Left forelimb (tissue), 1 donor: ENCODE data around the gene MAL.
A peak's percentile ranks its signal among the peaks of the same experiment; 100 is the strongest.

Source experiments
- DNase-seq: peaks from one replicate; pipeline ENCODE4 v3.0.0-alpha.2; 2018; ENCODE audit warnings: low spot score

The MAL gene

GRCh38 chr2:95016616-95017015 lies 8.9 kb upstream of the MAL start:
- no peak for DNase-seq

DNA sequence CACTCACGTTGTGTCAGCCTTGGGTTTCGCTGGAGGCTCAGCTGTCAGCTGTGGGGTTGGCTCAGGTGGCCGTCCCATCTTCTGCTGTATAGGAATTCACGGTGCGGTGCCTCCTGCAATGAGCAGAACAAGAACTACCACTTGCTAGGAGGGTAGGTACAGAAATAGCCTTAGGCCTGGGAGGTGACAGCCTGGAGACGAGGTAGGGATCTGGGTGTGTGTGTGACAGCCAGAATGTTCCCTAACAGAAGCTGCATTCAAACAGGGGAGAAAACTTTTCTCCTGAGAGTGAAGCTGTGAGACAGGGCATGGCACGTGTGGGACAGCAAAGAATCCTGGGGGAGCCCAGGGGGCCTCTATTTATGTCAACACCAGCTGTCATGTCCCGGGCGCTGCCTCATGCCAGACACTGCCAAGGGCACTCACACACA lies 8.4 kb upstream of the MAL start:
- no peak for DNase-seq

GRCh38 chr2:95017836-95018235 lies 7.7 kb upstream of the MAL start:
- no peak for DNase-seq

- DNase-seq: no peak
Observed at GRCh38 chr2:95018301-95018700, 7.2 kb upstream of the MAL start.

DNA sequence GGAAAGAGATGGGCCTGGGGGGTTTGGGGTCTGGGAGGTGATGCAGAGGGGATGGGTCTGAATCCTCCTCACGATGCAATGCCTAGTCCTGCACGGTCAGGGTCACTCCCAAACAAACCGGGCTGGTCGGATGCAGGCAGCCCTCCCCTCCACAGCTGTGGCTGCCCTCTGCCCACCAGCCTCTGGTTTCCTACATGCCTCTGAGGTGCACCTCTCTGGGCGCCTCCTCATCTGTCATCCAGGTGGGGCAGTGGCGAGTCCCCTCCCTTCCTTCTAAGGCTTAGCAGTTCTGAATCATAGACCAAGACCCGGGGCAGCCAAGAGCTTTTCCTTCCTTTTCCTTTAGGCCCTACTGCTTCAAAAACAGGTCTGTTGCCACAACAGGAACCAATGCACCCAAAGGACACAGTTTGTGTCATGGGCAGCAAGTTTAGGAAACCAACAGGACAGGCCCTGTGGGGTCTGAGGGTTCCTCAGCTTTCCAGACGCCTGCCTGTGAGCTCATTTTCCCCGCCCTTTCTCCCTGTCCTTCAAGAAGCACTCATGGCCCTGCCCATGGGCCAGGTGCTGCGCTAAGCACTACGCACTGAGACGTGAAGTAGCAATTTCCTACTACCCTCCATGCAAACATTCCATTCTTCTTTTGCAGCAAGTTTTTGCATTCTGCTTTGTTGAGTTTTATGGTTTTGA lies 6.5 kb upstream of the MAL start:
- DNase-seq: no peak

DNA sequence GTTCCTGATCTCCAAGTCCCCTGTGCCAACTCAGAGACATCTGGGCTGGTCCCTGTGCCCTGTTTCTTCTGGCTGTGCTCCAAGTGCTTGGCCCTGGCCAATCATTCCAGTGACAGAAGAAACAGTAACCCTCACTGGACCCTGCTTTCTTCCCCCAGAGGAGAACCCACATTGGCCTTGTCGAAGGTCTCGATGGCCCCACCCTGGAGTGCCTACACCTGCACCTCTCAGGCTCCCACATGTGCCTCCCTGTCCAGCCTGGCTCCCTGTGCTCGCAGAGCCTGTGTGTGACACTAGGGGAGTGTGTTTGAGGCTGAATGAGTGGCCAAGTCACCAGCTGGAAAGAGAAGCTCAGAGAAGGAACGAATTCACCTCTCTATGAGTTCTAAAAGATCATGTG lies 5.9 kb upstream of the MAL start:
- no peak for DNase-seq

DNA sequence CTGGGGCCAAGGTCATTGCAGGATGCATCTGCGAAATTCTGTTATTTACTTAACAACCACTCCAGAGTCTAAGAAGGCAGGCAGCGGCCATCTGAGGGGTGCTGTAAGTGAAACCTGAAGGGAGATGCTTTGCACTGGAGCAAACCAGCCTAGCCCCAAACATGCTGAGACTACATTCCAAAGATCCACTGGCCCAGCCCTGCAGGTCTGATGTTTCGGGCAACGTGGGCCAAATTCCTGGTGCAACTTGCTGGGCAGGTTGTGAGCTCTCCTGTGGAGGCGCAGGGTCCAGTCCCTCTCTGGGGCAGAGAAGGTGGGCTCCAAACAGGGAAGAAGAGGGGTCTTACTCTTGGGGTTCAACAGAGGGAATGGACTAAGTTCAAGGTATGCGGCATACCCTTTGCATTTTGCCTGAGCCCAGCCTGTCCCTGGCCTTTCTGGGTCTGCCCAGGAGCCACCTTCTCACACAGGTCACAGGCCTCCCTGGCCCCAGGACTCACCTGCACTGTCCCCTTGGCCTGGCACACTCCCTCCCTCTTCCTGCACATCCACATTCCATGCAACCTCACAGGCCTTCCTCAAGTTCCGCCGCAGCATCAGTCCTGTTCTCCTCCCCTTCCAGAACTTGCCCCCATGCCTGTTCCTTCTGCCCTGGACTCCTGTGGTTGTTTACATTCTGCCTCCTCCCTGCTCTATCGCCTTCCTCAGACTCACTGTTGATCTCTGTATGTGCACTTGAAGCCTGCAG lies 5.1 kb upstream of the MAL start:
- DNase-seq: no peak

DNA sequence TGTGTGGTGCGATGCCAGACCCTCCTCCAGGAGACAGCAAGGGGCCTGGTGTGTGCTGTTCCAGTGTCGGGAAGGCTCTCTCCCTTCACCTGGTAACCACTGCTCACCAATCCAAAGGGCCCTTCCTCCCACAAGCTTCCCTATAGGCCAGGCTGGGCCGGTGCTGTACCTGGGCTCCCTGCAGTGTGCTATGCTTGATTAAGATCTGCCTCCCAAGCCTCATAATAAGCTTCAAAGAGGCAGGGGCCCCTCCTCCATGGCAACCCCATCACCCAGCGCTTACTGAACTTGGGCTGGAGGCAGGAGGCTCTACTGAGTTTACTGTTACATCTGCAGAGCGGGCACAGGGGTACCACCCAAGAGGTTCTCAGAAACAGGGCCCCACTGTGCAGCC lies 4.5 kb upstream of the MAL start:
- no peak for DNase-seq

DNA sequence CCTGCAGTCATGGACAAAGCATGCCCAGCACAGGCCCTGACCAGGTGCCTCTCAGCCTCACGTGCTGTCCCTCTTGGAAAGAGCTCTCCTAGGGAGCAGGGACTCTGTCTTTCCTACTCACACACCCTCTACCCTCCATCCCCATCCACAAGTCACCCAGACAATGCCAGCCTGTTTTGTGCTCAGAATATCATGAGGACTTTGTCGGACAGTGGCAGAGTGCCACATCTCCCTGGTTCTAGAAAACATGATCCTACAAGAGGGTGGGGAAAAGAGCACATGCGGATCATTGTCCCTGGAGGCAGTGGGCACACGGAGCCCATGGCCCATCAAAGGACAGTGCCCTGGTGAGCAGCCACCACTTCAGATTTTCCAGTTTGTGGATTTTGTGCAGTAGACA lies 3.7 kb upstream of the MAL start:
- DNase-seq: no peak

GRCh38 chr2:95022309-95023221 lies 2.9 kb upstream of the MAL start:
- peak; percentile 84 for DNase-seq

DNA sequence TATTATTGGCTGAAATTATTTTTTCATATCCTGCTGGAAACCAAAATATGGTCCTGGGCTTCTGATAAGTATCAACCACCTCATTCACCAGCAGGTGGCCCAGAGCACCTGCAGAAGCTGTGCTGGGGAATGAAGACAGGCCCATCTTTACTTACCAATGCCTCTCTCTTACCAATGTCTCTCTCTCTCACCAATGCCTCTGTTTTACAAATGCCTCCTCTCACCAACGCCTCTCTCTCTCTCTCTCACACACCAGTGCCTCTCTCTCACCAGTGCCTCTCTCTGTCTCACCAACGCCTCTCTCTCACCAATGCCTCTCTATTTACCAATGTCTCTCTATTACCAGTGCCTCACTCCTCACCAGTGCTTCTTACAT lies 2.3 kb upstream of the MAL start:
- no peak for DNase-seq

DNA sequence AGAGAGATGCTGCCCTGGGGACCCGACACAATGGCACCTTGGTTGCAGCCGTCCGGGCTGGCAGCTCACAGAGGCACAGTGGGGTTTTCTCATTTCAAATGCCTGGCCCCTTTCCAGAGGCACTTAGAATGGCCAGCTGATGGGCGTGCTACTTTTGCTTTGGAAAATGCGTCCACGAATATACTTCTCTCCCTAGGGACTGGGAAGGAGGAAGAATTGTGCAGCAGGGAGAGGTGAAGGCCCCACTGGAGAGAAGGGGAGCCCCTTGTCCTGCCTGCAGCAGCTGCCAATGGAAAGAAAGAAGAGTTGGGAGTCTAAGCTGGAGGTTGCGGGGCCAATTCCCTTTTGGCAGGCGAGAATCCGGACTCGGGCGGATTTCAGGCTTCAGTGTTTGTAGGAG lies 1.1 kb upstream of the MAL start:
- no peak for DNase-seq

DNA sequence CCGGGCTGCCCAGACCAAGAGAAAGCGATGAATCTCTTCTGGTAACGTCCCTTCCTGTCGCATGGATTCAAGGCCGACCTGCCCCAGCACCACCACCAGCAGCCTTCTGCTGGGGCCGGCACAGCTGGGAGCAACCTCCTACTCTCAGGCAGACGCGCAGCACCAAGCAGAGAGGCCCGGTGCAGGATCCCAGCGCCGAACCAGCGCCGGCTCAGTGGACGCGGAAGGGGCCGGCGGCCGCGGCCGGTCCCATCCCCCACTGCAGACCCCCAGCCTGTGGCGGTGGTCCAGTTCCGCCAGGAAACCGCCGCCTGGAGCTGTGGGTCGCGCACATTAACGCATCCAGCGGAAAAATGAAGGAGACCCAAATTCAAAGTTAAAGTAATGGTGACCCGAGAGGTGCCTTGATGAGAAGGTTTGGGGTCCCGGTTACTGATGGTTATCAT lies 525 bp upstream of the MAL start:
- DNase-seq: no peak

DNA sequence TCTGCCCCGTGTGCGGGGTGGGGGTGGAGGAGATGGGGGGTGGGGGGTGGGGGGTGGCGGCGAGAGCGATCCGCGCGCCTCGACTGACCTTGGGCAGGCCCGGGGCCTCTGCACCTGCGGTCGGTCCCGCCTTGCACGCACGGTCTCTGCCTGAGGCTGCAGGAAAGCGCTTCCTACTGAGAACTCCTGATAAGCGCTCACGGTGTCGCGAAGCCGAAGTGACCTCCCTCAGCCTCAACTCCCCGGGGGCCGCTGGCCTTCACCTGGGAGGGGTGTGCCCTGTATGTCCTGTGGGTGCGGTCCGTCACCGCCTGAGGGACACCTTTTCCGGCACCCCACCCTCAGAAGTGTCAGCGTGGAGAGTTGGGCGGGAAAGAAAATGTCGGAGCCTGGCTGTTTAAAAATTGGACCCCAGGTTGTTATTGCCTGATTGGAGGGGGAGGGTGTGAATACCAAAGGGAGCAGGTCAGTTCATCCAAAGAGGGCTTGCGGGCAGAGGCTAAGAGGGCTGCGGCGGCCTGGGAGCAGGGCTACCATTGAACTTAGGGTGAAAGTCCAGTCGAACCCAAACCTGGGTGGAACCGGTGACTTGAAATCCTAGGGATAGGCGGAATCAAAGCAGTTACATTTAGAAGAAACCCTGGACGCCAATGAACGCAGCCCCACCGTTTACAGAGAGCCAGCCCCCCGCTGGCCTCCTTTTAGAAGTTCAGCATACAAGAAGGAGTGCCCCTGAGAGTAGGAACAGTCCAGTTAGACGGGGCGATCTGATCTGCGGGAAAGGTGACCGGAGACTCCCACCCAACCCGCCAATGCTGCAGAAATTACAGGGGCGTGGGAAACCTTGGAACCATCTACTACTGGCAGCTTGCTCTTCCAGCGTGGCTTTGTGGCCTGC lies 1.2 kb downstream of the MAL start:
- no peak for DNase-seq

DNA sequence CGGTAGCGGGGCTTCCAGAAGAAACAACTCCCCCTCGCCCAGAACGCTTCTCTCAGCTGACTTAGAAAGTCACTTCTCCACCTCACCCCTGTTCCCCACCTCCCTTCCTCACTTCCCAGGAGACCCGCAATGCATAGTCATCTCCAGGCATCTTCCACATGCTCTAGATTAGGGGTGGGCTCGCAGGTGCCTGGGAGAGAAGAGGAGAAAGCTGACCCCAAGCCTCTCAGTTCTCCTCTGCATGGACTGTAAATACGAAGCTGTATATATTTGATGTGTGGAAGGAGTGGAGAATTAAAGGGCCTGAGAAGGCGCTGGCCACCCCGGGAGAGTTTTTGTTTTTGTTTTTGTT lies 1.8 kb downstream of the MAL start:
- no peak for DNase-seq

- DNase-seq: no peak
Observed at GRCh38 chr2:95029898-95030341, 4.4 kb downstream of the MAL start.

GRCh38 chr2:95030496-95030895 lies 5.0 kb downstream of the MAL start:
- no peak for DNase-seq

DNA sequence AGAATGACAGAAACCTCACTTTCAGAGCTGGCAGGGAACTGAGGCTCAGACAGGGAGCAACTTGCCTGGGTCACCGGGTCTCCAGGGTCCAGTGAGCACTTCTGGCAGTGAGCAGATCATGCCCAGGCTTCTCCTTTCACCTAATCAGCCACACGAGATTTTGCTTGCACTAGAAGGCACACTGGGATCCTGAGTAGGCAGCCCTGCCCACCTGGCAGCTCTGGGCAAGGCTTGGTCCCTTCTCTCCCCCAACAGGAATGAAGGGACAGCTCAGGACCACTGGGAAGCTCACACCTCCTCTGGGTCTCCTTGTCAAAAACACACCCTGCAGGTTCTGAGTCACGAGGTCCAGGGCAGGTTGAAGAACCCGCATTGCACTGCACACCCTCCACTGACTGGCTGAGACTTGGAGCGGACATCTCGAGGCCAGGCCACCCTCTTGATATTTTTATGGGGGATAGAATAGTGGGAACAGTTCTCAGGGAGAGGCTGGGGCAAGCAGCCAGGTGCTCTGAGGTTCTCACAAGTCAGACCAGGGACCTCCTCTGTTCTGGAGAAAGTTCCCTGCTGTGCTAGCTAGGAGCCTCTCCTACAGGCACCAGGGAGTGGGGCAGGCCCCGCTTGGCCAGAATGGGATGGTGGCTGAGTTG lies 5.7 kb downstream of the MAL start:
- DNase-seq: no peak

DNA sequence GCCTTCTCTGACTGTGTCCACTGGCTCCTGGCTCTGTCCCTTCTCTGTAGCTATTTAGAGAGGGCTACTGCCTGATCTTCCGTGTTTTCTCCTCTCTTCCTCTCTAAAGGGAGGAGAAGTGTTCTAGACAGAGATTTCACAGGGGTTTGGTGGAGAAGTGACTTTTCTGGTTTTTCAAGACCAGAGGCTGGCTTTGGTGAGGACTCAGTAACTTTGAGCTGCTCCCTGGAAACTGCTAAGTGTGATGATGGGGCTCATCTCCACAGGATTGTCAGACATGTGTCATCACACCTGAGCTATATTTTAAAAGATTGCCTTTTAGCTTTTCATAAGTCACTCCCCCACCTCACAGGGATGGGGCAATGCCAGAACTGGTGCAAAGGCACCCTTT lies 6.2 kb downstream of the MAL start:
- no peak for DNase-seq

DNA sequence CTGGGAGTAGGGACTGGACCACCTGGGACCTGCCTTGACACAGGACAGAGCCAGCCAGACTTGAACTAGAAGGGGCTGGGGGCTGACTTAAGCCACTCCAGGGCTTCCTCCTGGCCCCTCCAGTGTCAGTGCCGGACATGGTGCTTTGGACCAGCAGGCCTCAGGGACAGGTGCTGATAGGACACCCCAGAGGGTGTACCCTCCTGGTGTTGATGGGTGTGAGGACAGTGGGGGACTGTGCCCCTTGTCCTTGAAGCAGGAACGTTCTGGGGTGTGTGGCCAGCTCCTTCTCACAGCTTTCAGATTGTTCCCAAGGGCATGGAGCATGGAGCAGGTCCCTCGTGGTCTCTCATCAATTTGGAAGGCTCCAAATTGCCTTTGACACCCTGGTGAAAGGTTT lies 6.8 kb downstream of the MAL start:
- DNase-seq: no peak

- no peak for DNase-seq
Observed at GRCh38 chr2:95032868-95033603, 7.5 kb downstream of the MAL start.
